Activated CD4-positive, alpha-beta T cell treated with anti-CD3 and anti-CD28 coated beads for 24 hours (primary cell): ENCODE results near the gene PRRT2.

ENCODE experiments used
- DNase-seq, 2 donors: peaks; one replicate each; pipeline ENCODE4 v3.0.0-alpha.2; 2020; ENCODE audit warnings: low read depth in 2 of 2

PRRT2 gene

DNA sequence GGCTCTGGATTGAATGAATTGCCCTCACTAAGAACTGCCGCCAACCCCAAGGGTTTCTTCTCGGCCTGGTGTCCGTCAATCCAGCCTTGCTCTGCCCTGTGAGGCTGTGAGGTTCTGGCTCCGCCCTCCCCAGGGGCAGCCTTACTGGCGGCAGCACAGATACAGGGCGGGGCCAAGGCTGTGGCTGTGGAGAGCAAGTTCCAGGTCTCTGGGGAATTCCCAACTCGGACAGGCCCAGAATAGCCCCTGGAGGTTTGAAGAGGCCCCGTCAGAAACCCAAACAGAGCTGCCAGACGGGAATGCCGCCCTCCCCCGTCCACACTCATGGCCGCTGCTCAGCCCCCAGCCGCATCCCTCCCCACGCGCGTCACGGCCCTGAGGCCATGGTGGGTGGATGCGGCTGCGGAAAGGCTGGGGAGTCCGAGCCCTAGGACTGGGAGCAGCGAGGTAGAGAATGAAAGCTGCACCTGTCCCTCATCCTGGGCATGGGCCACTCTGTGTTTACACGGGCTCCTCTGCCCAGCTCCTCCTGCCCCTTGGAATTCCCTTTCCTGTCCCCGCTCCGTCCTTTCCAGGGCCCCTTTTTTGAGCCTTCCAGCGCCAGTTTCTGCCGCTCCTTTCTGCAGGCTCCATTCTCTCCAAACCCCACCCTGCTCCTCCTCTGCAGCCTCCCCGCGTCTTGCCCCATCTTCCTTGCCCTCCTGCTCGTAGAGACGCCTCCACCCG, 660 bp upstream of the PRRT2 start:
- DNase-seq = peak in 1 of 2 donors; percentile 79

DNA sequence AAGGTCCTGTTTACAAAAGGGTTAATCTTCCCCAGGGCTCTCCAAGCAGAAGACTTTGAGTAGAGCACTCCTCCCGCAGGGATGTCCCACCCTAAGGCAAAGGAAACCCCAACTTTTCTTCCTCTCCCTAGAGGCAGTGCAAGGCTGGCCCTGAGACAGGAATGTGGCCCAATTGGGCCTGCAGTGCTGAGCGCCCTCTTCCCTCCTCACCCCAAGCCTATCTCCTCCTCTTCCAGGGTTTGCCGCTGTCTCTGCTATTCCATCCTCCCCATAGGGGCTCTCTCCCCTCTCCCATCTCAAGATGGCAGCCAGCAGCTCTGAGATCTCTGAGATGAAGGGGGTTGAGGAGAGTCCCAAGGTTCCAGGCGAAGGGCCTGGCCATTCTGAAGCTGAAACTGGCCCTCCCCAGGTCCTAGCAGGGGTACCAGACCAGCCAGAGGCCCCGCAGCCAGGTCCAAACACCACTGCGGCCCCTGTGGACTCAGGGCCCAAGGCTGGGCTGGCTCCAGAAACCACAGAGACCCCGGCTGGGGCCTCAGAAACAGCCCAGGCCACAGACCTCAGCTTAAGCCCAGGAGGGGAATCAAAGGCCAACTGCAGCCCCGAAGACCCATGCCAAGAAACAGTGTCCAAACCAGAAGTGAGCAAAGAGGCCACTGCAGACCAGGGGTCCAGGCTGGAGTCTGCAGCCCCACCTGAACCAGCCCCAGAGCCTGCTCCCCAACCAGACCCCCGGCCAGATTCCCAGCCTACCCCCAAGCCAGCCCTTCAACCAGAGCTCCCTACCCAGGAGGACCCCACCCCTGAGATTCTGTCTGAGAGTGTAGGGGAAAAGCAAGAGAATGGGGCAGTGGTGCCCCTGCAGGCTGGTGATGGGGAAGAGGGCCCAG, 1.0 kb downstream of the PRRT2 start:
- no peak for DNase-seq

DNA sequence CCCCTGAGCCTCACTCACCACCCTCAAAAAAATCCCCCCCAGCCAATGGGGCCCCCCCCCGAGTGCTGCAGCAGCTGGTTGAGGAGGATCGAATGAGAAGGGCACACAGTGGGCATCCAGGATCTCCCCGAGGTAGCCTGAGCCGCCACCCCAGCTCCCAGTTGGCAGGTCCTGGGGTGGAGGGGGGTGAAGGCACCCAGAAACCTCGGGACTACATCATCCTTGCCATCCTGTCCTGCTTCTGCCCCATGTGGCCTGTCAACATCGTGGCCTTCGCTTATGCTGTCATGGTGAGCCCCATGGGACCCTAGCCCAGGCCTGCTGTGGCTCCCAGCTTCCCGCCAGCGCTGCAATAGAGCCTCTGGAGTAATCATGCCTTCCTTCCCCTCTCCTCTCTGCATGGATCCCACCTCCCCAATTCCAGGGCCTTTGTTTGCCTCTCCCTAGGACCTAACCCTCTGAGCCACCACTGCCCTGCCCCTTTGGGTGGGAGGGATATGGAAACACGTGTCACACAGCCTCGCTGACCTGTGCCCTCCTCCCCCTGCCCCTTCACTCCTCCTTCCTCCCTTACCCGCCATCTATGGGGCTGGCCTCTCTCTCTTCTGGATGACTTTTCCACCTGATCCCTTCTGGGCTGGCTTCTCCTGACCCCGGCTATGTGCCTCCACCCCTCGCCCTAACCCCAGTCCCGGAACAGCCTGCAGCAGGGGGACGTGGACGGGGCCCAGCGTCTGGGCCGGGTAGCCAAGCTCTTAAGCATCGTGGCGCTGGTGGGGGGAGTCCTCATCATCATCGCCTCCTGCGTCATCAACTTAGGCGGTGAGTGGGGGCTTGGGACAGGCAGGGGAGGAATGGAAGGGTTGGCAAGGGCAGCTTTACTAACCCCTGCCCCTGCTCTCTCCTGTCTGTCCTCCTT, 1.9 kb downstream of the PRRT2 start:
- no peak for DNase-seq

DNA sequence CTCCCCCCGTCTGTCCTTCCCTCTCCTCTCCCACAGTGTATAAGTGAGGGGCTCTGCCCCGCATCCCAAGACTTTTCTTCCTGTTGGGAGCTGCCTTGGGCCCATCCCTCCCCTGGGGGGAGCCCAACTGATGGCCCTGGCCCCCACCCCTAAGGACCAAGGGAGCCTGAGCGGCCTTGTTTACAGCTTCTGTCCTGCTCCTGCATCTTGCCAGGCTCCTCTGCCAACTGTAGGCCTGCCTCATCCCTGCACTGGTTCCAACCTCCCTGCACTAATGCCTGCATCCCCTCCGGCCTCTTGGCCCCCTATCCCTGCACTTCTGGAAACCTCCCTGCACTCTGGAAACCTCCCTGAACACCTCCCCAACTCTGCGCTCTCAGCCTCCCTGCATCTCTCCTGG, 2.6 kb downstream of the PRRT2 start:
- DNase-seq = no peak

DNA sequence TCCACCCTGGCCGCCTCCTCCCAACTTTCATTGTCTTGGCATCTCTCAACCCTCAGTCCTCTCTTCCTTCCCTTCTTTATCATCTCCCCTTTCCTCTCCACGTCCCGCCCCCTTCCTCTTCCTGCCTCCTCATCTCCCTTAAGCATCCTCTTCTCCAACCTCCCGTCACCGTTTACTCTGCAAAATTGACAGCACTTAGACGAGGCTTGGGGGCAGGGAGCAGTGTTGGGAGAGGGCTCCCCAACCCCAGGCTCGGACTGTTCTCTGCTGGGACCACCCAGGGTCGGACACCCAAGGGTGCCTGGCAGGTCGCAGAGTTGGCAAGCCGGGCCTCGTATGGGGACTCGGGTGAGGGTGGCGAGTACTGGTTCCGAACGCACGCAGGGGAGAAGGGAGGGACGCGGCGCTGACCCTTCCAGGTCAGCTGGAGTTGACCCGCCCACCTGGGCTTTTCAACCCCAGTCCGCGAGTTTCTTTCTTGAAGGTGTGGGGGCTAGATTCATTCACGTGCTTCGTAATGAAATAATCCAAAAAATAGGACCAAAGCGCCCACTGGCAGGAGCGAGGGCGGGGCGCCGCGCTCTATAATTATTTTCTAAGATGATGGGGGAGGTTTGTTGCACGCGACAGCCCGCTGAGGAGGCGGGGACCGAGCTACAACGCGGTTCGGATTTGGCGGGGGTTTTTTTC, 3.2 kb downstream of the PRRT2 start:
- DNase-seq = no peak

DNA sequence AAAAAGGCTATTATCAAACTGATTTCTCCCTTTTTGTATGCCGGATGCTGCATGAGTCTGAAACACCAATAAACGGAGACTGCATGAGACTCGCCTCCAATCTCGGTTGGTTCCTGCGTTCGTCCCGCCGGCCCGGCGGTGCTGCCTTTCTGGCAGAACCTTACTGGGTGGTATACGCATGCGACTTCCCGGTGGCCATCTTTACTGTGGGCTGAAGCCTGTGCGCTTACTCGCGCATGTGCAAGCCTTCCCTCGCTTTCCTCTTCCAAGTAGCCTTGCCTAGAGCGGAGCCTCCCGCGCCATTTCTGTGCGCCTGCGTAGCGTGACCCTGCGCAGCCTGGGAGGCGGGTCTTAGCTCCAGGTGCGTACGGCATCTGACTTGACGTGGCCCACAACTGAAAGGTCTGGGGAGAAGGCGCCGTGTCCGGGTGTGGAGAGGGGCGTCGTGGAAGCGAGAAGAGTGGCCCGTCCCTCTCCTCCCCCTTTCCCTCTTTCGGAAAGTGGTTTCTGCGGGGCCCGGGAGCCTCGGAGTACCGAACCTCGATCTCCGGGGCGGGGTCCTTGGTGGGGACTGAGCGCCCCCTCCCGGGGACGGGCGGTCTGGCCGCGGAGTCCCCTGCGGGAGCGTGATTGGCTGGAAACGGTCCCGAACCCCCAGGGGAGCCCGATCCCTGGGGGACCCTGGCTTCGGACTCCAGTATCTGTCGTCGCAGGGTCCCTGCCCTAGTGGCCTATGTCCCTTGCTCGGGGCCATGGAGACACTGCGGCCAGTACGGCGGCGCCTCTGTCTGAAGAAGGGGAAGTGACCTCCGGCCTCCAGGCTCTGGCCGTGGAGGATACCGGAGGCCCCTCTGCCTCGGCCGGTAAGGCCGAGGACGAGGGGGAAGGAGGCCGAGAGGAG, 4.0 kb downstream of the PRRT2 start, which contains the start of gene PAGR1:
Gene PAGR1, plus strand, starts transcription at position 360 of the 901 bp plus-strand sequence. Its CDS starts 374 bp downstream, at position 734.
- DNase-seq = peak; percentile 96 to 97

DNA sequence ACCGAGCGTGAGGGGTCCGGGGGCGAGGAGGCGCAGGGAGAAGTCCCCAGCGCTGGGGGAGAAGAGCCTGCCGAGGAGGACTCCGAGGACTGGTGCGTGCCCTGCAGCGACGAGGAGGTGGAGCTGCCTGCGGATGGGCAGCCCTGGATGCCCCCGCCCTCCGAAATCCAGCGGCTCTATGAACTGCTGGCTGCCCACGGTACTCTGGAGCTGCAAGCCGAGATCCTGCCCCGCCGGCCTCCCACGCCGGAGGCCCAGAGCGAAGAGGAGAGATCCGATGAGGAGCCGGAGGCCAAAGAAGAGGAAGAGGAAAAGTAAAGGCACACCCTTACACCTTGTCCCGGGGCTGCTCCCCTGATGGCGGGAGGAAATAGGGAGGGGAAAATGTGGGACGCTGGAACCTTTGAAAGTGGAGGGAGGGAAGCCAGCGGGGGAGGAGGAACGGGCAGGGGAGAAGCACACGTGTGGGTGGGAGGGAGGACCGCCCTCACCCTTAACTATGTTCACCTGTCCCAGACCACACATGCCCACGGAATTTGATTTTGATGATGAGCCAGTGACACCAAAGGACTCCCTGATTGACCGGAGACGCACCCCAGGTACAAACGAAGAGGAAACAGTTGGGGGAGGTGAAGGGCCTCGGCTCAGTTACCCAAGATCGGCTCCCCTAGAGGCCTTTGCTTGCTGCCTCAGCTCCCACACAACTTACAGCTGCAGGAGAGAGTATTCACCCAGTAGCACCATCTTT, 4.9 kb downstream of the PRRT2 start:
- no peak for DNase-seq

DNA sequence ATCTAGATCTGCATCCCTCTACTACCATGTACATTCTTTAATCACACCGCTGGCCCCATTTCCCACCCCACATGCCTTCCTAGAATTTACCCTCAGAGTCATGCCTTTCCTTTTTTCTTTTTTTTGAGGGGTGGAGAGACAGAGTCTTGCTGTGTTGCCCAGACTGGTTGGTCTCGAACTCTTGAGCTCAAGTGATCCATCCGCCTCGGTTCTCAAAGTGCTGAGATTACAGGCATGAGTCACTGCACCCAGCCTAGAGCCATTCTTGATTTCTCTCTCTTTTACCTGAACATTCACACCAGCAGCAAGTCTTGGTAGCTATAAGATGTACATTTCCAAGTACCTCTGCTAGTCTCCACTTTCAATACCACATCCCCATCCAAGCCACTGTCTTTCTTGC, 6.1 kb downstream of the PRRT2 start:
- no peak for DNase-seq

DNA sequence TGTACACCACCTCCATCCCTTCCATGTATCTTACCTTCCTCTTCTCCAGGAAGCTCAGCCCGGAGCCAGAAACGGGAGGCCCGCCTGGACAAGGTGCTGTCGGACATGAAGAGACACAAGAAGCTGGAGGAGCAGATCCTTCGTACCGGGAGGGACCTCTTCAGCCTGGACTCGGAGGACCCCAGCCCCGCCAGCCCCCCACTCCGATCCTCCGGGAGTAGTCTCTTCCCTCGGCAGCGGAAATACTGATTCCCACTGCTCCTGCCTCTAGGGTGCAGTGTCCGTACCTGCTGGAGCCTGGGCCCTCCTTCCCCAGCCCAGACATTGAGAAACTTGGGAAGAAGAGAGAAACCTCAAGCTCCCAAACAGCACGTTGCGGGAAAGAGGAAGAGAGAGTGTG, 7.5 kb downstream of the PRRT2 start:
- DNase-seq = no peak

DNA sequence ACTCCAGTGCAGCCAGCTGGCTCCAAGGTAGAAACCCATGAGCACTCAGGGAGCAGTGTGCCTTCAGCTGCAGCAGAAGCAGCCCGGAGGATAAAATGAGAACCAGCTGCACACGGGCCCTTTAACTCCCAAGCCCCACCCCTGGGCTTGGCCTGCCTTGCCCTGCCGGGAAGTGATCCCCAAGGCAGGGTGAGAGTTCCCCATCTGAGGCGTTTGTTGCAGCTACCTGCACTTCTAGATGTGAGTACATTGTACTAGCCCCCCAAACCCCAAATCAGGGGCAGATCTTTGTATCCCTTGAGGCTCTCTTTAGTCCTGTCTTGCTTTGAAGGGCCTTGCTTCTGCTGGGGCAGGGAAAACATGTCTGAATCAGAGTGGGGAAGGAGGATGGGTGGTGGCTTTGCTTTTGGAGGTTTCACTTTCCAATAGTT, 8.3 kb downstream of the PRRT2 start, which contains the start of gene MVP:
Gene MVP, plus strand, starts transcription at position 192 of the 431 bp plus-strand sequence. CDS start 10,088 bp downstream, outside the sequence.
- no peak for DNase-seq

DNA sequence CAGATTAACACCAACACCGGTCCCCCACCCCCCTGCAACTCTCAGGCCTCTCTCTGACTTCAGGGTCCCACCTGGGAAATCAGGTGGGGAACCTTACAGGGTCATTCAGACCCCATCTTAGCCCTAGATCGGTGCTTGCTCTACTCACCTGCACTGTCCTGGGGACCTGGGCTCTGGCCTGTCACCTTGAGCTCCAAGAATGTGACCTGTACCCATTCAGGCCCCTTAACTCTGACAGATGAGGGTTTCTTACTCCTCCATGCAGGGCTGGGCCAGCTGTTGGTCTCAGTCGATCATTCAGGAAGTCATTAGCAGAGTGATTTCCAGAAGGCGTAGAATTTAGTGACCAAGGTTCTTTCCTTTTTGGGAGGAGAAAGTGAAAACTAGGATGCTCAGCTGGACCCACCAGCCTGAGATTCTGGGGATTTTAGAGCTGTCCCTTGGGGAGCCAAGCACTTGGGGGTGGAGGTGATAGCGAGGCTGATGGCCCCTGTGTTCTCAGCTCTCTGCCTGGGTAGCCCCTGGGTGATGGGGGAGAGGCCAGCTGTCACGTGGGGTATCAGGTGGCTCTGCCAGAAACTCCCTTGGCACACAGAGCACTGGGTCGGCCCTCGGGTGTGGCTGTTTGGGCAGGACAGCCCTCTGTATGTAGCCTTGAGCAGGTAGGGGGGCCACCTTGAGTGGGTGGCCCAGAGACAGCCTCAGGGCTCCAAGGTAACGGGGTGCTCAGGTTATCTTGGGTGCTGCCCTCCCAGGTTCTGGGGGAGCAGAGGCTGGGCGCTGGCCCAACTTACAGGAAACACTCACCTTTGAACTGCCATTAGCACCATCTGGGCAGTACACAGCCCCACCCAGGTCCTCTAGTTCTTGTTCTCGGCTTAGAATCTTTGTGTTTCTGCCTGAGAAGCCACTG, 9.0 kb downstream of the PRRT2 start:
- DNase-seq = no peak

DNA sequence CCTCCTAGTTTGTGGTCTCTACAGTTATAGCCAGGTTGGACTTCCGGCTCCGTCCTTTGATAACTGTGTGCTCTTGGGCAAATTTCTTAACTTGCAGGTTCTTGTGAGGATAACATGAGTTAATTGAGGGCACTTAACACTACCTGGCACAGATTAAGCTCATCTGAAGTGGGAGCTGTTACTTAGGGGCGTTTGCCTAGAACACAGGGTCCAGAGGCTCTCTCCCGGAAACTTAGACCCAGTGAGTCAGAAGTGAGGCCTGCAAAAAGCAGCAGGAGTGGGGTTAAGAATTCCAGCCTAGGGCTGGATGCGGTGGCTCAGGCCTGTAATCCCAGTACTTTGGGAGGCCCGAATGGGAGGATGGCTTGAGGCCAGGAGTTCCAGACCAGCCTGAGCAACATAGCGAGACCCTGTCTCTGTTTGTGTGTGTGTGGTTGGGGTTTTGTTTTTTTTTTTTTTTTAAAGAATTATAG, 9.7 kb downstream of the PRRT2 start:
- no peak for DNase-seq

DNA sequence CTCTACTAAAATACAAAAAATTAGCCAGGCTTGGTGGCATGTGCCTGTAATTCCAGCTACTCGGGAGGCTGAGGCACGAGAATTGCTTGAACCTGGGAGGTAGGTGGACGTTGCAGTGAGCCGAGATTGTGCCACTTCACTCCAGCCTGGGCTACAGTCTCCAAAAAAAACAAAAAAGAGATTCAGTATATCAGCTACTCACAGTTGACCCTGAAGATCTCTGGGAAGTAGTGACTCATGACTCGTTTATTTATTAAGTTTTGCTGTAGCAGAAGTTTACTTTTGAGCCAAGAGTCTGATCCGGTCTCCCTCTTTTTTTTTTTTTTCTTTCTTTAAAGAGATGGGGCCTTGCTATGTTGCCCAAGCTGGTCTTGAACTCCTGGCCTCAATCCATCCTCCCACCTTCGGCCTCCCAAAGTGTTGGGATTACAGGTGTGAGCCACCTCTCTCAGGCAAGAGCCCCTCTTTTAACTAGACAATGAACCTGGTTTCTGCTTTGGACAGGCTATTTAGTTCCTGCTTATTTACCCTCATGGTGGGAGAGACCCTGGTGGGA, 12.7 kb downstream of the PRRT2 start:
- DNase-seq = no peak

DNA sequence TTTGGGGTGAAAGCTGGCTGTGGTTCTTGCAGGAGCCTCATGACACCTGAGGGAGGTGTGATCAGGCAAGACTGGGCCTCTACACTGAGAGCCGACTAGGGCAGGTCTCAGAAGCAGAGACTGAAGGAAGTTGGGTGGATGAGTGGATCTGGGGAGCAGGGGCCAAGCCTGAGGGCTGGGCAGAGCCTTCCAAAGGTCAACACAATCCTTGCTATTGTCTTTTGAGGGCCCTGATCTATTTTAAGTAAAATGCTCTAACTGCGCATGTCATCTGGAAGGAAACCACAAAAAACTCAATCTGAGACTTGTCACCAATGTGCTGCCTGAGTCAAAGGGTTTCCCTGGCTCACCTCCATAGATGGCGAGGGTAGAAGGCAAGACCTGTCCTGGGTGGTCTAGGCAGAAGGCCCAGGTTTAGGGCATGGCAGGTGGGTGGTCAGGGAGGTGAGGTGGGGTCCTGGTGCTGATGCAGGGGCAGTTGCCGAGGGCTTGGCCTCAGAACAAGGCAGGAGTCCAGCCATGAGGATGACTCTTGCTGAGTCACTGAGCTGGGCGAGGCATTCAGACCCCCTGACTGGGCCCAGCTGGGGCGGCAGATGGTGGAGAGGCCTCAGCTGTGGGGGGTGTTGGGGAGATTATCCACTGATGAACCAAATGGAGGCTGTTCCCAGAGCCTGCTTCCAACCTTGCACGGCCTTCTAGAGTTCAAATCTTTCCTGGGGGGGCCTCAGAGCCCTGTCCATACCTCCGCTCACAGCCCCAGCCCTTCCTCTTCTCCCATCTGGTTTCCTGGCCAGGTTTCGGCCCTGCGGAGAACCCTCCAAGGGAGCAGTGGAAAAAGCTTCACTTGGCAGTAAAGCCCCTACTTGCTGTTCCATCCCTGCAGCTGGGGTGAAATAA, 13.4 kb downstream of the PRRT2 start:
- no peak for DNase-seq

DNA sequence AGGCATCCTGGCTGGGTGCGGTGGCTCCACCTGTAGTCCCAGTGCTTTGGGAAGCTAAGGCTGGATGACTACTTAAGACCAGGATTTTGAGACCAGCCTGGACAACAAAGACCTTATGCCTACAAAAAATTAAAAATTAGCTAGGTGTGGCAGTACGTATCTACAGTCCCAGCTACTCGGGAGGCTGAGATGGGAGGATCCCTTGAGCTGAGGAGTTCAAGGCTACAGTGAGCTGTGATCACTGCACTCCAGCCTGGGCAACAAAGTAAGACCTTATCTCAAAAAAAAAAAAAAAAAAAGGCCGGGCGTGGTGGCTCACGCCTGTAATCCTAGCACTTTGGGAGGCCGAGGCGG, 14.3 kb downstream of the PRRT2 start:
- no peak for DNase-seq

DNA sequence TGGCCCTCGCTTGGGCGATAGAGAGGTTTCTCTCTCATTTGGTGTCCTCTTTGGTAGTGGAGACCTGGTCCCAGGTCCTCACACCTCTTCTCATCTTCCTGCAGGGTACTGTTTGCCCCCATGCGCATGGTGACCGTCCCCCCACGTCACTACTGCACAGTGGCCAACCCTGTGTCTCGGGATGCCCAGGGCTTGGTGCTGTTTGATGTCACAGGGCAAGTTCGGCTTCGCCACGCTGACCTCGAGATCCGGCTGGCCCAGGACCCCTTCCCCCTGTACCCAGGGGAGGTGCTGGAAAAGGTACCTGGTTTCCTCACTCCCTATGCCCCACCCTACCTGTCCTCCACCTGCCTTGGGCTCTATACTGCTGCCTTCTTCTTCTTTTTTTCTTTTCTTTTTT, 18.8 kb downstream of the PRRT2 start:
- DNase-seq = no peak

DNA sequence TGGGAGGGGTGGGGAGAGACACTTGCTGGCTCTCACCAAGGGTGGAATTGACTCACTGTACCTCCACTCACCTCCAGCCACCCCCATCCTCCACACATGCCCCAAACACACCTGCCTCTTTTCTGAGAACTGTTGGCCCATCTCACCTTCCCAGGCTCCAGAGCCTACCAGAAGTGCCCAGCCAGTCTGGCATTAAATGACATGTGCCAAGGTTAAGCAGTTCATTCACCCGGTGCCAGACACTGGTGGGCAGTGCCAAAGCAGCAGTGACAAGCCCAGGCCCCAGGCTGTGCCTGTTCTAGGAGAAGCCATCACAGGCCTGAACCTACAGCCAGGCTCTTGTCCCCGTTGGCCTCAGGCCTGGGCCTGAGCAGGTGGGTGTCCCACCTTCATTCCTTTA, 19.5 kb downstream of the PRRT2 start:
- no peak for DNase-seq
